HEK293T (cell line): ENCODE measurements around the gene TMEM232.
"Not testable (repeated sequence)": the region's sequence is repeated elsewhere in the genome, so short reads cannot be mapped to it uniquely, and the experiment has no call there.

ENCODE experiments used
- CTCF ChIA-PET: fragments of 350-600 bp; formaldehyde crosslinking; extraction: SDS; loops from one replicate; lab custom pipeline; 2021; ENCODE audit warnings: antibody characterized with exemption, inconsistent platforms; lab: Yijun Ruan, JAX
- POLR2A ChIA-PET: fragments of 350-600 bp; formaldehyde crosslinking; extraction: SDS; loops from one replicate; lab custom pipeline; 2020; ENCODE audit warnings: antibody characterized with exemption, inconsistent platforms; lab: Yijun Ruan, JAX
- DNase-seq: peaks from one replicate; pipeline ENCODE4 v3.0.0; 2012; ENCODE audit warnings: mixed read lengths; ENCODE audit errors: extremely low spot score
- ARNT ChIP-seq: fragments of 450-650 bp; IDR thresholded peaks from 2 replicates; pipeline ENCODE4 v1.6.1; 2017; ENCODE audit warnings: mild to moderate bottlenecking
- BHLHE40 ChIP-seq: fragments of 450-650 bp; IDR thresholded peaks from 2 replicates; pipeline ENCODE4 v1.6.1; 2016; ENCODE audit warnings: mild to moderate bottlenecking, moderate library complexity, borderline replicate concordance
- CTBP1 ChIP-seq: fragments of 450-650 bp; IDR thresholded peaks from 2 replicates; pipeline ENCODE4 v1.6.1; 2016; ENCODE audit warnings: borderline replicate concordance
- ELF4 ChIP-seq: fragments of 450-650 bp; IDR thresholded peaks from 2 replicates; pipeline ENCODE4 v1.6.1; 2017; ENCODE audit warnings: antibody characterized with exemption
- FOXA1 ChIP-seq: fragments of 450-650 bp; IDR thresholded peaks from 2 replicates; pipeline ENCODE4 v1.6.1; 2016; ENCODE audit warnings: mild to moderate bottlenecking
- FOXK2 ChIP-seq: fragments of 450-650 bp; IDR thresholded peaks from 2 replicates; pipeline ENCODE4 v1.6.1; 2016; ENCODE audit warnings: mild to moderate bottlenecking
- FOXM1 ChIP-seq: fragments of 450-650 bp; IDR thresholded peaks from 2 replicates; pipeline ENCODE4 v1.6.1; 2017; ENCODE audit warnings: mild to moderate bottlenecking, borderline replicate concordance
- HDGF ChIP-seq: fragments of 450-650 bp; IDR thresholded peaks from 2 replicates; pipeline ENCODE4 v1.6.1; 2017; ENCODE audit warnings: antibody characterized with exemption, borderline replicate concordance
- L3MBTL2 ChIP-seq: fragments of 450-650 bp; conservative IDR thresholded peaks from 2 replicates; pipeline ENCODE4 v1.6.1; 2016; ENCODE audit warnings: mild to moderate bottlenecking
- LEF1 ChIP-seq: fragments of 450-650 bp; IDR thresholded peaks from 2 replicates; pipeline ENCODE4 v1.6.1; 2017; ENCODE audit warnings: mild to moderate bottlenecking, borderline replicate concordance
- NFRKB ChIP-seq: fragments of 450-650 bp; IDR thresholded peaks from 2 replicates; pipeline ENCODE4 v1.6.1; 2016; ENCODE audit warnings: mild to moderate bottlenecking, moderate library complexity
- SP1 ChIP-seq: fragments of 450-650 bp; IDR thresholded peaks from 2 replicates; pipeline ENCODE4 v1.6.1; 2017
- SUZ12 ChIP-seq: fragments of 450-650 bp; IDR thresholded peaks from 2 replicates; pipeline ENCODE4 v1.6.1; 2016; ENCODE audit warnings: mild to moderate bottlenecking
- TARDBP ChIP-seq: fragments of 450-650 bp; IDR thresholded peaks from 2 replicates; pipeline ENCODE4 v1.6.1; 2016
- ZNF384 ChIP-seq: fragments of 450-650 bp; IDR thresholded peaks from 2 replicates; pipeline ENCODE4 v1.6.1; 2016
- TF ChIP-seq, protein P1 (sequence below): fragments of 450-650 bp; IDR thresholded peaks from 2 replicates; pipeline ENCODE4 v1.6.1; 2016

TMEM232 gene

DNA sequence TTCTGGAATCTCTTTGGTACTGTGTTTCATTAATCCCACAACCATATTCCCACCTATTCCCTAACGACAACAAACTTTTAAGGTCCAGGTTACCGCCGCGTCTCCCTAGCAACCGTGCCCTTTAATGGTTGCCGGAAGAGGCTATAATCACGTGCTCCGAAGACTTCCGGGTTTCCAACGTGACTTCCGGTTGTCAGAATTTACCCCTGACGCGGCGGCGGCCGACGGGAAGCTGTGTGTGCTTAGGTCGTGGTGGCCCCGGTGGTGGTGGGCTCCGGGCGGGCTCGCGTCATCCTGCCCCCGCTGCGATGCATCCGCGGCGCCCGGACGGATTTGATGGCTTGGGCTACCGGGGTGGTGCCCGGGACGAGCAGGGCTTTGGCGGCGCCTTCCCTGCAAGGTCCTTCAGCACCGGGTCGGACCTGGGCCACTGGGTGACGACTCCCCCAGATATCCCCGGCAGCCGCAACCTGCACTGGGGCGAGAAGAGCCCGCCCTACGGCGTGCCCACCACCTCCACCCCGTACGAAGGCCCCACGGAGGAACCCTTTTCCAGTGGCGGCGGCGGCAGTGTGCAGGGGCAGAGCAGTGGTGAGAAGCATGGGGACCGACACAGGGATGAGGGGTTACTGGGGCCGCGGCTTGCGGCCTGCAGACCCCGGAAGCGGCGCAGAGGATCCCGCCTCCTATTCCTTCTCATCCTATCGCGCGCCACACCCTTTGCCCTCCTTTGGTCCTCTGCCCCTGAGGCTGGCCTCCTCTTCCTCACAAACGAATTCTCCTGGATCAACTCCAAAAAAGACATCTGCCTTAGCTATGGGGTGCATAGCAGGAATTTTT, 12.6 kb upstream of the TMEM232 start, which contains the start of gene SLC25A46:
Gene SLC25A46, plus strand, starts transcription at position 196 of the 840 bp plus-strand sequence. Its CDS starts 113 bp downstream, at position 309.
- ChIA-PET CTCF (no interaction called here), POLR2A (interaction anchor here (1.3 kb wide), 1 partner anchor 25 kb away, joined by 4 read pairs; no protein-coding TSS in a partner anchor)
- peak; percentile 84 for DNase-seq
- TF ChIP-seq FOXA1 (no peak), TARDBP (no peak), L3MBTL2 (peak; percentile 80), ELF4 (peak; percentile 89), FOXM1 (no peak), ZNF384 (no peak), LEF1 (no peak), HDGF (no peak)
- TF ChIP-seq, protein P1, sequence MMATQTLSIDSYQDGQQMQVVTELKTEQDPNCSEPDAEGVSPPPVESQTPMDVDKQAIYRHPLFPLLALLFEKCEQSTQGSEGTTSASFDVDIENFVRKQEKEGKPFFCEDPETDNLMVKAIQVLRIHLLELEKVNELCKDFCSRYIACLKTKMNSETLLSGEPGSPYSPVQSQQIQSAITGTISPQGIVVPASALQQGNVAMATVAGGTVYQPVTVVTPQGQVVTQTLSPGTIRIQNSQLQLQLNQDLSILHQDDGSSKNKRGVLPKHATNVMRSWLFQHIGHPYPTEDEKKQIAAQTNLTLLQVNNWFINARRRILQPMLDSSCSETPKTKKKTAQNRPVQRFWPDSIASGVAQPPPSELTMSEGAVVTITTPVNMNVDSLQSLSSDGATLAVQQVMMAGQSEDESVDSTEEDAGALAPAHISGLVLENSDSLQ: peak; percentile 56; the same call in 1 of the 2 replicates

DNA sequence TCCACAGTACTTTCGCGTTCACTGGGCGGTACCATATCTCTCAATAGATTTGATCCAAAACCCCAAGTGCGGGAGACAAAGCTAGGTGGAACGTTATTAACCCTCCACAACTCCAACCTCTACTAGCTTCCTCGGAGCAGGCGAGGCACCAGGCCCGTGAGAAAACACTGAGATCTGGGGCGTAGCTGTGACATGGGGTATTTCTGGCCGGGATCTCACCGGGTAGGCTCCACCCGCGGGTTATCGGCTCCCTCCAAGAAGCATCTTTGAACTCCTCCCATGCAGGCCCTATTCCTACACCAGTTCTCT, 12.0 kb upstream of the TMEM232 start:
- DNase-seq: peak; percentile 57
- POLR2A ChIA-PET: no interaction called here
- CTCF ChIA-PET: no interaction called here
- no peak for TF ChIP-seq FOXM1
- TF ChIP-seq ZNF384: no peak
- no peak for TF ChIP-seq FOXK2

DNA sequence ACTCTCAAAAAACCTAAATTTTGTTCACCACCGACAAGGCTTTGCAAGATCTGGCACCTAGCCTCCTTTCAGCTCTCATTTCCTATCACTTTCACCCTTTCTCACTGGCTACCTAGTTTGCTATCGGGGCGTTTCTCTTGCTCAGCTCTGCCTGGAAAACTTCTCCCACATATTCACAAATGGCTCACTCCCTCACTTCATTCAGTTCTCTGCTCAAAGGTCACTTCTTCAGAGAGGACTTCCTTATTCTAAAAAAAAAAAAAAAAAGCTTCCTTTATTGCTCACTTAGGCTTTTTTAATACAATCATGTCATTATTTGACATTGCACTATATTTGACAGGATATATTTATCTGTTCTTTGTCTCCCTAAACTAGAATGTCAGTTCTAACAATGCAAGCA, 10.3 kb upstream of the TMEM232 start:
- ChIA-PET CTCF (interaction anchor here (0.6 kb wide), 1 partner anchor 1425 kb away, joined by 3 read pairs; no protein-coding TSS in a partner anchor), POLR2A (no interaction called here)
- DNase-seq: no peak
- no peak for TF ChIP-seq ELF4
- no peak for TF ChIP-seq SP1
- TF ChIP-seq FOXM1: no peak
- no peak for TF ChIP-seq HDGF
- no peak for TF ChIP-seq BHLHE40
- TF ChIP-seq L3MBTL2: no peak
- no peak for TF ChIP-seq NFRKB

DNA sequence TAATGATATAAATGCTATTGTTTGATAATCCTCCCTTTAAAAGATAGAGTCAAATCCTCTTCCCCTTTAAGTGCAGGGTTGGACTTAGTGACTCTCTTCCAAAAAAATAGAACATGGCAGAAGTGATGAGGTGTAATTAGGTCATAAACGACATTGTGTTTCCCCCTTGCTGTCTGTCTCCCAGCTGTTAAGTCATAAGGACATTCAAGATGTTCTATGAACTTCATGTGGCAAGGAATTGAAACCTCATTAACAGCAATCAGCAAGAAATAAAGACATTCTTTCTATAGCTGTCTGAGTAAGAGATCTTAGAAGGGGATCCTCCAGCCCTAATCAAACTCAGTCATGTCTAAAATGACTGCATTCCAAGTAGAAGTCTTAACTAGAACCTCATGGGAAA, 9.1 kb upstream of the TMEM232 start:
- no peak for DNase-seq
- ChIA-PET CTCF (interaction anchor here (0.8 kb wide), 1 partner anchor 22 kb away, joined by 4 read pairs; no protein-coding TSS in a partner anchor), POLR2A (no interaction called here)
- TF ChIP-seq ELF4 (no peak), L3MBTL2 (no peak), NFRKB (no peak), FOXK2 (no peak), LEF1 (no peak), ARNT (no peak), TARDBP (no peak), BHLHE40 (no peak), ZNF384 (no peak), CTBP1 (no peak), SUZ12 (no peak), HDGF (no peak)
- TF ChIP-seq, protein P1: no peak

DNA sequence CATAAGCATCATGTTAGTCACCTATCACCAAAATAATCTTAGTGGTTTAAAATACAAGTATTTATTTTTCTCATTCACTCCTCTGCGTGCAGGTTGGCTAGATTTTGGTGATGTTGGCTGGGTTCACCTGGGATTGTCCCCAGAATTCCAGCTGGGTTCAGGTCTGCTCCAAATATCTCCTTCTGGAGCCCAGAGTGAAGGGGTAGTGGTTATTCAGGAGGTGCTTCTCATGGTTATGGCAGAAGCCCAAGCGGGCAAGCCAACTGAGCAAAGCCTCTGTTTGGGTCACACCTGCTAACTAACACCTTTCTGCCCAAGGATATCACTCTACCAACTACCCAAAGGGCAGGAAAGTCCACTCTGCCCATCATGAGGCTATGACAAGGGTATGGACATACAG, 7.6 kb upstream of the TMEM232 start:
- POLR2A ChIA-PET: no interaction called here
- TF ChIP-seq LEF1 (no peak), SUZ12 (no peak), TARDBP (no peak), BHLHE40 (no peak), L3MBTL2 (no peak), ARNT (no peak), ZNF384 (no peak), FOXA1 (no peak), SP1 (no peak), ELF4 (no peak), CTBP1 (no peak)
- CTCF ChIA-PET: no interaction called here
- no peak for DNase-seq

DNA sequence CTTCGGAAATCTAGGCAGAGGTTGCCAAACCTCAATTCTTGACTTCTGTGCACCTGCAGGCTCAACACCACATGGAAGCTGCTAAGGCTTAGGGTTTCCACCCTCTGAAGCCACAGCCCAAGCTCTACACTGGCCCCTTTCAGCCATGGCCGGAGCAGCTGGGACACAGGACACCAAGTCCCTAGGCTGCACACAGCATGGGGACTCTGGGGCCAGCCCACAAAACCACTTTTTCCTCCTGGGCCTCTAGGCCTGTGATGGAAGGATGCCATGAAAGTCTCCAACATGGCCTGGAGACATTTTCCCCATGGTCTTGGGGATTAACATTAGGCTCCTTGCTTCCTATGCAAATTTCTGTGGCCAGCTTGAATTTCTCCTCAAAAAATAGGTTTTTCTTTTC, 5.0 kb upstream of the TMEM232 start:
- POLR2A ChIA-PET, CTCF ChIA-PET, DNase-seq: not testable (repeated sequence)

DNA sequence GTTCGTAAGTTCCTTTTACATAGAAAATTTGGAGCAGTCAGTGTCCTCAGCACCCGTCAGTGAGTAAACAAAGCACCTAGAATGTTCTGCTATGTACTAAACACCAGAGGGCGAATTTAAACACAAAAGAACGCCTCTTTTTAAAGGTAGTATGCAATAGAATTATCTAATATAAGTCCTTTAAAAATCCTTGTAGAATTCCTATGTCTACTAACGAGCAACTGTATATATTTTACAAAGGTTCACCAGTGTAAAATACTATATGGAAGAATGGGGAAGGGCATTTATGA, 499 bp upstream of the TMEM232 start:
- TF ChIP-seq LEF1 (no peak), FOXK2 (no peak), ELF4 (no peak)
- ChIA-PET POLR2A (no interaction called here), CTCF (no interaction called here)
- DNase-seq: no peak

DNA sequence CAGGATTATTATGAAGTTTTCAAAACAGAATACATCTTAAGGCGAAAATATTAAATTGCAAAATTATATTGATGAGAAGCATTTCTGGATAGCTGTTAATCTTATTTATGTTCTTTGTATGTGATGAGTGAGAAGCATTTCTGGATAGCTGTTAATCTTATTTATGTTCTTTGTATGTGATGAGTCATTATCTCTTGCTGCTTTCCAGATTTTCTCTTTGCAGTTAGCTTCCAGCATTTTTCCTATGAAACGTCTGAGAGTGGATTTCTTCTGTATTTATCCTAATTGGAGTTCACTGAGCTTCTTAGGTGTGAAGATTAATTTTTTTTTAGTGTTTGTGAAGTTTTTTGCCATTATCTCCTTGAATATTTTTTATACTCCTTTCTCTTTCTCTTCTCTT, 8.2 kb downstream of the TMEM232 start:
- ChIA-PET CTCF (no interaction called here), POLR2A (no interaction called here)
- no peak for DNase-seq
- no peak for TF ChIP-seq CTBP1
- TF ChIP-seq TARDBP: no peak
